ENCODE measurements around the gene HMOX2. TPM values are rescaled to one million over a fixed set of nuclear protein-coding genes. Genes with fewer than 3 reads are reported as not detected.

The HMOX2 gene
- total and polyA plus RNA-seq, 8 donors: 12.8 to 29.6 (median 19.8) TPM

DNA sequence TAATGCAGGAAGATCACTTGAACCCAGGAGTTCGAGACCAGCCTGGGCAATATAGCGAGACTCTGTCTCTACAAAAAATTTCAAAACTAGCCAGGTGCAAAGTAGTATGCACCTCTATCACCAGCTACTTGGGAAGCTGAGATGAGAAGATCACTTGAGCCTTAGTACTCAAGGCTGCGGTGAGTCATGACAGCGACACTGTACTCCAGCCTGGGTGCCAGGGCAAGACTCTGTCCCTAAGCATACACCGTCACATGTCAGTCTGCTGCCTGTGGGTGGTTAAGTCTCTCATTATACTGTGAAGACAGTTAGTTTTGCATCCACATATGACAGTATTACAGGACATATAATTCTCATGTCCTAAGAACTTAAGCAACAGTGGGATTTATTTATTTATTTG lies 23.5 kb upstream of the HMOX2 start:
- DNase-seq (no peak), FAIRE-seq (no peak), ATAC-seq (no peak)
- no peaks in the 10 kb centered on the region for H3K4me1 ChIP-seq
- no peak for TF ChIP-seq CTCF (IDR thresholded peaks at IDR 0.05)
- H3K4me3 ChIP-seq: no peak overlapping the region
- H3K27me3 ChIP-seq: no peaks in the 10 kb centered on the region
- H3K27ac ChIP-seq: no peak overlapping the region
- no peaks in the 10 kb centered on the region for H3K9me3 ChIP-seq
- H3K36me3 ChIP-seq: peaks cover 4 to 55% (median 26%) of the 10 kb centered on the region in 3 donors
- WGBS, 2 donors: 96% methylated on average over 5 of the region's 5 CpGs
- intact Hi-C loops (cut with DNase I): no loop called here

DNA sequence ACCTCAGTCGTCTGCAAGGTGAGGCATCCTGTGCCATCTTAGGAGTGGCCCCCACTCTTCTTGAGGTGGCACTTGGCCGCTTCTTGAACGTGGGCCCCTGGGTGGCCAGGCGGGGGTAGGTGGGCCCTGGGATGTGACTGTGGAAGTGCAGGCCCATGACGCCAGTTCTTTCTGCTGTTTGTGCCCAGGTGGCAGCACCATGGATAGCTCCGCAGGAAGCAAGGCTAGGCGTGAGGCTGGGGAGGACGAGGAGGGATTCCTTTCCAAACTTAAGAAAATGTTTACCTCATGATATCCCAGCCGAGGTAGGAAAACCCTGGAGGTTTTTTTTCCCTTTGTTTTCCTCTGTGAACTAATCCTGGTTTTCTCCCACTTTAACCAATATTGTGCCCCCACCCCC lies 21.6 kb upstream of the HMOX2 start:
- intact Hi-C loops (cut with DNase I): no loop called here
- WGBS, 2 donors: 84 to 92% methylated on average over 9 of the region's 9 CpGs
- no peaks in the 10 kb centered on the region for H3K4me1 ChIP-seq
- FAIRE-seq (no peak), DNase-seq (peak in 1 of 6 donors; percentile 32), ATAC-seq (no peak)
- no peak for TF ChIP-seq CTCF (IDR thresholded peaks at IDR 0.05)
- no peaks in the 10 kb centered on the region for H3K27me3 ChIP-seq
- H3K9me3 ChIP-seq: no peaks in the 10 kb centered on the region
- no peak overlapping the region for H3K4me3 ChIP-seq
- peaks cover 4 to 48% (median 22%) of the 10 kb centered on the region in 3 donors for H3K36me3 ChIP-seq
- H3K27ac ChIP-seq: no peak overlapping the region

DNA sequence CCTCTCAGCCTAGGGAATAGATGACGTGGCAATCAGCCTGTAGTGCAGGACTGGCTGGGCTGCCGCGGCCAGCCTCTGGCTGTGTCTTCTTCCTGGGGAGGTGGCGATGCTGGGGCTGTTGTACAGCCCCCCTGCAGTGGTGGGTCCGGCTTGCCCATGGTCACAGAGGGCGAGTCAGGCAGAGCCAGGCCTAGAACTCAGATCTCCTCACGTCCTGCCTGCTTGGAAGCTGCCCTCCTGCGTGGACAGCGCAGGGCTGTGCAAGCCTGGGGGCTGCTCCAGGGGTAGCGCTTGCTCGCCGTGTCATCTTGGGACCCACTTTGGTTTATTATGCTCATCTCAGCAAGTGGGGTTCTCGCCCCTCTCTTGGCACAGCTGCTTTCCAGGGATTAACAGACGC lies 21.1 kb upstream of the HMOX2 start:
- DNase-seq: peak in 1 of 6 donors; percentile 55

DNA sequence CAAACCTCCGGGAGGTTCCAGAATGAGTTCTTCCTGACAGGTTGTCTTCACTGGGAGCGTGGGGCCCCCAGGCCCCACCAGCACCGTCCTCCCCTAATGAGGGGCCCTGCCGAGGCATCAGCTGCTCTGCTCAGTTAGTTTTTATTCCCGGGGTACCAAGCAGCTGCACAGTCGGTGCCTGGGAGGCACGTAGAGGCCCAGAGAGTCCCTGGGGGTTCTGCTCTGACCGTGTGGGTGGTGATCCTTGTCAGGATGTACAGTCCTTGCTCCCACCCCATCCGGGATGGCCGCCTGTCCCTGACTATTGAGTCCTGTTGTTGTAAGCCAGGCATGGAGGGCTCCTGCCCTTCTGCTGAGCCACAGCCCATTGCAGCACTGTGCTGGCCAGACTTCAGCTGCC lies 20.2 kb upstream of the HMOX2 start:
- TF ChIP-seq CTCF (IDR thresholded peaks at IDR 0.05): no peak
- Histone ChIP-seq H3K27me3 (no peaks in the 10 kb centered on the region), H3K9me3 (no peaks in the 10 kb centered on the region), H3K4me3 (no peak overlapping the region), H3K36me3 (peaks cover 4 to 35% (median 11%) of the 10 kb centered on the region in 3 donors), H3K4me1 (no peaks in the 10 kb centered on the region), H3K27ac (no peak overlapping the region)
- no peak for FAIRE-seq
- WGBS, 2 donors: 76 to 78% methylated on average over 10 of the region's 10 CpGs
- intact Hi-C loops (cut with DNase I): no loop called here
- no peak for ATAC-seq
- peak in 1 of 6 donors; percentile 34 for DNase-seq

More for the DNA sequence above, 21.1 kb upstream of the HMOX2 start:
- 92 to 93% methylated on average over 14 of the region's 14 CpGs for WGBS, 2 donors
- no peak for ATAC-seq
- H3K36me3 ChIP-seq: peaks cover 4 to 44% (median 19%) of the 10 kb centered on the region in 3 donors
- no peak overlapping the region for H3K4me3 ChIP-seq
- intact Hi-C loops (cut with DNase I): no loop called here
- no peak for TF ChIP-seq CTCF (IDR thresholded peaks at IDR 0.05)
- no peaks in the 10 kb centered on the region for H3K9me3 ChIP-seq
- H3K4me1 ChIP-seq: no peaks in the 10 kb centered on the region
- H3K27ac ChIP-seq: no peak overlapping the region
- H3K27me3 ChIP-seq: no peaks in the 10 kb centered on the region
- FAIRE-seq: no peak

- TF ChIP-seq CTCF (IDR thresholded peaks at IDR 0.05): no peak
- Histone ChIP-seq H3K4me3 (no peak overlapping the region), H3K4me1 (no peaks in the 10 kb centered on the region), H3K9me3 (no peaks in the 10 kb centered on the region), H3K36me3 (peaks cover 1 to 18% (median 3%) of the 10 kb centered on the region in 3 donors), H3K27ac (no peak overlapping the region), H3K27me3 (no peaks in the 10 kb centered on the region)
- WGBS, 2 donors: 84 to 91% methylated on average over 5 of the region's 5 CpGs
- FAIRE-seq: no peak
- intact Hi-C loops (cut with DNase I): no loop called here
- DNase-seq: no peak
- ATAC-seq: peak in 1 of 4 donors; percentile 13
Measured at GRCh38 chr16:4460936-4461249, 15.3 kb upstream of the HMOX2 start.

Data from pancreas (tissue), 10 donors.